Activated CD4-positive, alpha-beta memory T cell treated with anti-CD3 and anti-CD28 coated beads, Interleukin-2, amount 10 ng/mL, durations not matched to agents 7 days and 5 days (primary cell): ENCODE measurements around the gene AJM1. TPM values are rescaled to one million over a fixed set of nuclear protein-coding genes. Genes with fewer than 3 reads are reported as not detected.

ENCODE experiments used
- CTCF ChIA-PET: fragments of 350-600 bp; sonication (Branson Sonifier 250); formaldehyde crosslinking; loops from one replicate; lab custom pipeline; 2021; ENCODE audit warnings: antibody characterized with exemption, inconsistent platforms; lab: Charles Lee
- POLR2A ChIA-PET: fragments of 350-600 bp; sonication (Branson Sonifier 250); formaldehyde crosslinking; loops from one replicate; lab custom pipeline; 2021; ENCODE audit warnings: antibody characterized with exemption; lab: Charles Lee
- DNase-seq: peaks from one replicate; pipeline ENCODE4 v3.0.0-alpha.2; 2020
- H3K27ac Mint-ChIP-seq: one replicate; pipeline ENCODE4 v1.8.0; 2021; ENCODE audit warnings: mild to moderate bottlenecking, mixed read lengths
- H3K27me3 Mint-ChIP-seq: one replicate; pipeline ENCODE4 v1.8.0; 2021; ENCODE audit warnings: mixed read lengths
- H3K36me3 Mint-ChIP-seq: one replicate; pipeline ENCODE4 v1.8.0; 2021; ENCODE audit warnings: low read depth, mixed read lengths
- H3K4me1 Mint-ChIP-seq: one replicate; pipeline ENCODE4 v1.8.0; 2021; ENCODE audit warnings: mixed read lengths
- H3K4me3 Mint-ChIP-seq: one replicate; pipeline ENCODE4 v1.8.0; 2021; ENCODE audit warnings: mild to moderate bottlenecking, mixed read lengths
- H3K9me3 Mint-ChIP-seq: one replicate; pipeline ENCODE4 v1.8.0; 2021; ENCODE audit warnings: mixed read lengths
- total RNA-seq, 2 experiments: library from RNA; stranded (reverse); gene quantifications; one replicate each; pipeline ENCODE4 v1.2.3, GENCODE V29; 2021

AJM1 gene
- total RNA-seq, 2 experiments from 2014 or later, result 8.7 TPM

- peaks cover 32% of the 10 kb centered on the region for H3K4me1 Mint-ChIP-seq
- POLR2A ChIA-PET, result interaction anchor here (1.5 to 2.3 kb wide), 2 partner anchors 37 to 190 kb away, joined by 5 to 6 read pairs; no protein-coding TSS in a partner anchor
- DNase-seq, result no peak
- H3K27me3 Mint-ChIP-seq, result peaks cover 18% of the 10 kb centered on the region
- peak overlapping the region; percentile 30 for H3K4me3 Mint-ChIP-seq
- H3K27ac Mint-ChIP-seq, result peak overlapping the region; percentile 16
- H3K9me3 Mint-ChIP-seq, result no peaks in the 10 kb centered on the region
- CTCF ChIA-PET, result interaction anchor here (1.0 to 1.8 kb wide), 2 partner anchors 57 to 74 kb away, joined by 4 to 5 read pairs; no protein-coding TSS in a partner anchor
- H3K36me3 Mint-ChIP-seq, result peaks cover 18% of the 10 kb centered on the region
Measured at GRCh38 chr9:136844761-136845464, 2.6 kb downstream of the AJM1 start.

GRCh38 chr9:136845465-136846260 is 3.4 kb downstream of the AJM1 start:
- DNase-seq, result no peak
- H3K4me3 Mint-ChIP-seq, result peak overlapping the region; percentile 30
- ChIA-PET POLR2A (interaction anchor here (1.5 to 2.3 kb wide), 2 partner anchors 36 to 190 kb away, joined by 5 to 6 read pairs; no protein-coding TSS in a partner anchor), CTCF (interaction anchor here (1.0 kb wide), 1 partner anchor 73 kb away, joined by 4 read pairs; no protein-coding TSS in a partner anchor)
- peaks cover 18% of the 10 kb centered on the region for H3K27me3 Mint-ChIP-seq
- H3K9me3 Mint-ChIP-seq, result no peaks in the 10 kb centered on the region
- peaks cover 32% of the 10 kb centered on the region for H3K4me1 Mint-ChIP-seq
- peaks cover 15% of the 10 kb centered on the region for H3K36me3 Mint-ChIP-seq
- H3K27ac Mint-ChIP-seq, result peak overlapping the region; percentile 16

- Mint-ChIP-seq H3K36me3 (peaks cover 13% of the 10 kb centered on the region), H3K4me1 (peaks cover 32% of the 10 kb centered on the region), H3K27me3 (peaks cover 18% of the 10 kb centered on the region), H3K4me3 (peak overlapping the region; percentile 10), H3K9me3 (no peaks in the 10 kb centered on the region), H3K27ac (peak overlapping the region; percentile 44)
- CTCF ChIA-PET, result interaction anchor here (0.5 to 2.6 kb wide), 2 partner anchors 12 to 188 kb away, joined by 3 to 9 read pairs; no protein-coding TSS in a partner anchor
- DNase-seq, result no peak
- POLR2A ChIA-PET, result interaction anchor here (2.2 to 3.0 kb wide), 2 partner anchors 35 to 97 kb away, joined by 8 to 19 read pairs; partner anchors contain the start of gene FBXW5
Measured at GRCh38 chr9:136846376-136847087, 4.3 kb downstream of the AJM1 start.

- Mint-ChIP-seq H3K9me3 (no peaks in the 10 kb centered on the region), H3K27ac (peak overlapping the region; percentile 80), H3K27me3 (peaks cover 18% of the 10 kb centered on the region), H3K4me3 (peak overlapping the region; percentile 93), H3K36me3 (peaks cover 13% of the 10 kb centered on the region), H3K4me1 (peaks cover 28% of the 10 kb centered on the region)
- ChIA-PET POLR2A (interaction anchor here (0.7 to 3.0 kb wide), 5 partner anchors 13 to 97 kb away, joined by 3 to 19 read pairs (median 5); partner anchors contain the start of genes FBXW5 and TRAF2), CTCF (interaction anchor here (0.5 to 2.6 kb wide), 2 partner anchors 12 to 188 kb away, joined by 3 to 9 read pairs; no protein-coding TSS in a partner anchor)
- DNase-seq, result peak; percentile 40
Measured at GRCh38 chr9:136847088-136847825, 5.0 kb downstream of the AJM1 start.

GRCh38 chr9:136847826-136848392 is 5.6 kb downstream of the AJM1 start:
- peak; percentile 88 for DNase-seq

GRCh38 chr9:136848393-136849037 is 6.2 kb downstream of the AJM1 start:
- Mint-ChIP-seq H3K4me1 (peaks cover 24% of the 10 kb centered on the region), H3K9me3 (no peaks in the 10 kb centered on the region), H3K4me3 (peak overlapping the region; percentile 93), H3K27me3 (peaks cover 18% of the 10 kb centered on the region), H3K27ac (peak overlapping the region; percentile 85), H3K36me3 (peaks cover 13% of the 10 kb centered on the region)
- CTCF ChIA-PET, result interaction anchor here (0.6 to 2.6 kb wide), 3 partner anchors 14 to 186 kb away, joined by 3 to 9 read pairs (median 4); partner anchors contain the start of gene TMEM141
- POLR2A ChIA-PET, result interaction anchor here (1.0 to 3.0 kb wide), 4 partner anchors 33 to 95 kb away, joined by 4 to 19 read pairs (median 6); partner anchors contain the start of genes FBXW5 and TRAF2
- DNase-seq, result peak; percentile 59

More at GRCh38 chr9:136847826-136848392, 5.6 kb downstream of the AJM1 start:
- Mint-ChIP-seq H3K27me3 (peaks cover 18% of the 10 kb centered on the region), H3K4me3 (peak overlapping the region; percentile 93), H3K4me1 (peaks cover 26% of the 10 kb centered on the region), H3K9me3 (no peaks in the 10 kb centered on the region), H3K36me3 (peaks cover 13% of the 10 kb centered on the region), H3K27ac (peak overlapping the region; percentile 80)
- ChIA-PET POLR2A (interaction anchor here (0.7 to 3.0 kb wide), 5 partner anchors 13 to 96 kb away, joined by 3 to 19 read pairs (median 5); partner anchors contain the start of genes FBXW5 and TRAF2), CTCF (interaction anchor here (0.6 to 2.6 kb wide), 3 partner anchors 13 to 187 kb away, joined by 3 to 9 read pairs (median 4); partner anchors contain the start of gene TMEM141)

- H3K27me3 Mint-ChIP-seq, result peaks cover 18% of the 10 kb centered on the region
- POLR2A ChIA-PET, result interaction anchor here (1.5 to 3.0 kb wide), 2 partner anchors 33 to 37 kb away, joined by 5 to 19 read pairs; partner anchors contain the start of gene TRAF2
Measured at GRCh38 chr9:136849038-136849959, 7.0 kb downstream of the AJM1 start, which contains the start of gene PHPT1. Gene PHPT1 (plus strand): TSS chr9:136849409. CDS start chr9:136849431, 22 bp downstream.

GRCh38 chr9:136849960-136850865 is 7.9 kb downstream of the AJM1 start:
- peaks cover 16% of the 10 kb centered on the region for H3K27me3 Mint-ChIP-seq
- H3K9me3 Mint-ChIP-seq, result no peaks in the 10 kb centered on the region
- ChIA-PET CTCF (interaction anchor here (0.6 to 1.5 kb wide), 2 partner anchors 39 to 62 kb away, joined by 3 to 4 read pairs; no protein-coding TSS in a partner anchor), POLR2A (no interaction called here)
- H3K4me1 Mint-ChIP-seq, result peaks cover 21% of the 10 kb centered on the region
- DNase-seq, result no peak
- peaks cover 12% of the 10 kb centered on the region for H3K36me3 Mint-ChIP-seq
- peak overlapping the region; percentile 59 for H3K27ac Mint-ChIP-seq
- peak overlapping the region; percentile 93 for H3K4me3 Mint-ChIP-seq

More at GRCh38 chr9:136849038-136849959, 7.0 kb downstream of the AJM1 start, which contains the start of gene PHPT1:
- Mint-ChIP-seq H3K9me3 (no peaks in the 10 kb centered on the region), H3K27ac (peak within 1 kb of the TSS; percentile 85), H3K4me3 (peak within 1 kb of the TSS; percentile 93), H3K4me1 (peaks cover 21% of the 10 kb centered on the region), H3K36me3 (peaks cover 13% of the 10 kb centered on the region)
- CTCF ChIA-PET, result interaction anchor here (0.6 to 2.6 kb wide), 4 partner anchors 38 to 186 kb away, joined by 3 to 9 read pairs (median 4); partner anchors contain the start of gene TMEM141
- DNase-seq, result peak; percentile 97
